Testis (tissue), 3 donors: ENCODE measurements around the gene RAD18. TPM values are rescaled to one million over a fixed set of nuclear protein-coding genes. Genes with fewer than 3 reads are reported as not detected.

ENCODE experiments used
- DNase-seq: peaks from one replicate; pipeline ENCODE4 v3.0.0-alpha.2; 2019
- H3K27ac ChIP-seq, 2 donors: fragments of 200-600 bp; sonication (generic); one replicate each; pipeline ENCODE4 v1.5.1; 2019
- H3K27me3 ChIP-seq: fragments of 200-600 bp; sonication (generic); one replicate; pipeline ENCODE4 v1.5.1; 2019
- H3K36me3 ChIP-seq: fragments of 200-600 bp; sonication (generic); one replicate; pipeline ENCODE4 v1.5.1; 2017; ENCODE audit warnings: low read depth; ENCODE audit errors: missing control alignments
- H3K4me1 ChIP-seq: fragments of 200-600 bp; sonication (generic); one replicate; pipeline ENCODE4 v1.5.1; 2019
- H3K4me3 ChIP-seq, 2 donors: fragments of 200-600 bp; sonication (generic); one replicate each; pipeline ENCODE4 v1.5.1; 2017 to 2019
- H3K9me3 ChIP-seq: fragments of 200-600 bp; sonication (generic); one replicate; pipeline ENCODE4 v1.5.1; 2017
- CTCF ChIP-seq, 3 experiments: fragments of 450-650 bp in 2 of 3; fragments of 200-600 bp in 1 of 3; sonication (generic) in 1 of 3; IDR thresholded peaks; one replicate each; pipeline ENCODE4 v1.5.1; 2016 to 2019; ENCODE audit warnings: antibody characterized with exemption in 3 of 3, mild to moderate bottlenecking in 2 of 3, moderate library complexity in 1 of 3
- POLR2A ChIP-seq: fragments of 450-650 bp; IDR thresholded peaks from one replicate; pipeline ENCODE4 v1.6.1; 2017; ENCODE audit warnings: antibody characterized with exemption, mild to moderate bottlenecking, moderate library complexity
- WGBS, 2 donors: methylation state at CpG; one replicate each; pipeline ENCODE4 v1.1.5; 2018; 5-methylcytosine and 5-hydroxymethylcytosine counted together
- intact Hi-C: fragments of 100-400 bp; cut with DNase I; formaldehyde crosslinking; loops from one replicate; pipeline ENCODE4 v1.15.1; 2023; ENCODE audit warnings: low total_unique reads
- polyA plus RNA-seq: library from polyadenylated mRNA; stranded (reverse); fragments of 350-450 nt; fragmentation: Illumina TruSeq; extraction: RNeasy Lipid Tissue Mini Kit (QIAGEN cat#74804); gene quantifications from one replicate; pipeline ENCODE4 v1.2.3, GENCODE V29; 2014; ENCODE audit warnings: low read depth, low replicate concordance; ENCODE audit not compliant: insufficient read depth
- total RNA-seq, 2 donors: library from RNA; depleted of rRNA; stranded (reverse); fragments of >200 nt; gene quantifications; one replicate each; pipeline ENCODE4 v1.2.3, GENCODE V29; 2016

RAD18 gene
- total and polyA plus RNA-seq, 3 donors from 2014 or later: 7.6 to 27.0 (median 18.8) TPM

- Histone ChIP-seq H3K36me3 (no peaks in the 10 kb centered on the region), H3K27me3 (no peaks in the 10 kb centered on the region), H3K4me3 (no peak overlapping the region), H3K9me3 (no peaks in the 10 kb centered on the region), H3K4me1 (no peaks in the 10 kb centered on the region), H3K27ac (no peak overlapping the region)
- TF ChIP-seq CTCF (IDR thresholded peaks at IDR 0.05): no peak
- TF ChIP-seq POLR2A: no peak
- 67 to 76% methylated on average over 2 of the region's 2 CpGs for WGBS, 2 donors
- intact Hi-C loops: loop anchor here (10.0 kb wide), 1 partner anchor 69 kb away; no protein-coding TSS in a partner anchor
- no peak for DNase-seq
Measured at GRCh38 chr3:8996216-8996615, 32.9 kb upstream of the RAD18 start.

GRCh38 chr3:8994226-8994625 is 31.0 kb upstream of the RAD18 start:
- no peaks in the 10 kb centered on the region for H3K27me3 ChIP-seq
- no peaks in the 10 kb centered on the region for H3K9me3 ChIP-seq
- 95% methylated on average over 15 of the region's 15 CpGs for WGBS, 2 donors
- no peak for TF ChIP-seq POLR2A
- no peak overlapping the region for H3K4me3 ChIP-seq
- no peaks in the 10 kb centered on the region for H3K36me3 ChIP-seq
- no peak for DNase-seq
- no peaks in the 10 kb centered on the region for H3K4me1 ChIP-seq
- intact Hi-C loops: loop anchor here (10.0 kb wide), 1 partner anchor 71 kb away; no protein-coding TSS in a partner anchor
- no peak overlapping the region for H3K27ac ChIP-seq

GRCh38 chr3:8993331-8993730 is 30.1 kb upstream of the RAD18 start:
- intact Hi-C loops: loop anchor here (10.0 kb wide), 1 partner anchor 71 kb away; no protein-coding TSS in a partner anchor

GRCh38 chr3:8992854-8993253 is 29.6 kb upstream of the RAD18 start:
- Histone ChIP-seq H3K4me1 (no peaks in the 10 kb centered on the region), H3K27ac (no peak overlapping the region), H3K4me3 (no peak overlapping the region), H3K9me3 (no peaks in the 10 kb centered on the region), H3K36me3 (no peaks in the 10 kb centered on the region), H3K27me3 (no peaks in the 10 kb centered on the region)
- TF ChIP-seq POLR2A (no peak), CTCF (IDR thresholded peaks at IDR 0.05) (no peak)
- intact Hi-C loops: loop anchor here (10.0 kb wide), 1 partner anchor 72 kb away; no protein-coding TSS in a partner anchor
- WGBS, 2 donors: 86 to 88% methylated on average over 11 of the region's 11 CpGs
- DNase-seq: no peak

More at GRCh38 chr3:8993331-8993730, 30.1 kb upstream of the RAD18 start:
- TF ChIP-seq POLR2A (no peak), CTCF (IDR thresholded peaks at IDR 0.05) (no peak)
- H3K9me3 ChIP-seq: no peaks in the 10 kb centered on the region
- DNase-seq: no peak
- H3K4me3 ChIP-seq: no peak overlapping the region
- H3K27ac ChIP-seq: no peak overlapping the region
- no peaks in the 10 kb centered on the region for H3K36me3 ChIP-seq
- 79 to 96% methylated on average over 2 to 5 of the region's 5 CpGs for WGBS, 2 donors
- no peaks in the 10 kb centered on the region for H3K4me1 ChIP-seq
- no peaks in the 10 kb centered on the region for H3K27me3 ChIP-seq

- TF ChIP-seq POLR2A (no peak), CTCF (IDR thresholded peaks at IDR 0.05) (no peak)
- intact Hi-C loops: loop anchor here (10.0 kb wide), 1 partner anchor 73 kb away; no protein-coding TSS in a partner anchor
- Histone ChIP-seq H3K9me3 (no peaks in the 10 kb centered on the region), H3K4me3 (no peak overlapping the region), H3K27ac (no peak overlapping the region), H3K4me1 (no peaks in the 10 kb centered on the region), H3K27me3 (no peaks in the 10 kb centered on the region), H3K36me3 (no peaks in the 10 kb centered on the region)
- WGBS, 2 donors: 93 to 94% methylated on average over 4 of the region's 4 CpGs
- DNase-seq: no peak
Measured at GRCh38 chr3:8992199-8992598, 28.9 kb upstream of the RAD18 start.
